SU-DHL-6 (cell line): Measurements from ENCODE around the gene CNTNAP5.

Source experiments
- H2AFZ ChIP-seq: fragments of 200-600 bp; sonication (generic); 2 replicates; pipeline ENCODE4 v1.6.1; 2014; ENCODE audit warnings: low read depth, mild to moderate bottlenecking, moderate library complexity, mixed read lengths, antibody characterized with exemption, low read length; ENCODE audit not compliant: severe bottlenecking
- H3F3A ChIP-seq: fragments of 200-600 bp; shearing (Covaris generic); 2 replicates; pipeline ENCODE4 v1.6.0; 2016; ENCODE audit warnings: antibody characterized with exemption, mild to moderate bottlenecking; ENCODE audit not compliant: insufficient read depth
- H3K27ac ChIP-seq: fragments of 200-600 bp; sonication (generic); 2 replicates; pipeline ENCODE4 v1.5.1; 2016; ENCODE audit warnings: low read depth, mild to moderate bottlenecking, low read length, moderate library complexity, mixed read lengths
- H3K27me3 ChIP-seq: fragments of 200-600 bp; sonication (generic), shearing (Covaris generic); 2 replicates; pipeline ENCODE4 v1.6.0; 2014; ENCODE audit warnings: mild to moderate bottlenecking, low read length
- H3K36me3 ChIP-seq: fragments of 200-600 bp; sonication (generic); 2 replicates; pipeline ENCODE4 v1.6.1; 2014; ENCODE audit warnings: mild to moderate bottlenecking, low read length, mixed read lengths
- H3K4me2 ChIP-seq: fragments of 300-600, 200-600 bp; shearing (Covaris generic), sonication (generic); 2 replicates; pipeline ENCODE4 v1.6.0; 2014; ENCODE audit warnings: low read length, low read depth, mild to moderate bottlenecking; ENCODE audit not compliant: poor library complexity, severe bottlenecking
- H3K4me3 ChIP-seq: fragments of 200-600 bp; sonication (generic); 2 replicates; pipeline ENCODE4 v1.5.1; 2014; ENCODE audit warnings: antibody characterized with exemption, low read length, mild to moderate bottlenecking, mixed read lengths; ENCODE audit not compliant: insufficient read depth, poor library complexity, severe bottlenecking
- H3K79me2 ChIP-seq: fragments of 200-600 bp; sonication (generic); 2 replicates; pipeline ENCODE4 v1.6.1; 2014; ENCODE audit warnings: mild to moderate bottlenecking, low read length, moderate library complexity; ENCODE audit not compliant: insufficient read depth
- H3K9ac ChIP-seq: fragments of 200-600 bp; sonication (generic); 2 replicates; pipeline ENCODE4 v1.7.0; 2014; ENCODE audit warnings: mild to moderate bottlenecking, low read length
- H3K9me2 ChIP-seq: fragments of 200-600 bp; sonication (generic); replicated peaks from 2 replicates; pipeline ENCODE4 v1.6.1; 2014; ENCODE audit warnings: low read length; ENCODE audit not compliant: insufficient read depth
- H3K9me3 ChIP-seq: fragments of 200-600 bp; sonication (generic); 2 replicates; pipeline ENCODE4 v1.6.1; 2014; ENCODE audit warnings: low read length, mixed read lengths; ENCODE audit not compliant: insufficient read depth
- H4K20me1 ChIP-seq: fragments of 200-600 bp; sonication (generic); 2 replicates; pipeline ENCODE4 v1.6.1; 2014; ENCODE audit warnings: low read depth, mild to moderate bottlenecking, antibody characterized with exemption, low read length, moderate library complexity, mixed read lengths
- CTCF ChIP-seq: fragments of 200-600 bp; sonication (generic); IDR thresholded peaks from one replicate; pipeline ENCODE4 v1.5.1; 2017; ENCODE audit warnings: antibody characterized with exemption, mild to moderate bottlenecking, low read length, moderate library complexity; ENCODE audit not compliant: insufficient read depth, poor library complexity, severe bottlenecking
- EZH2phosphoT487 ChIP-seq: fragments of 200-600 bp; sonication (generic), shearing (Covaris generic); conservative IDR thresholded peaks from 2 replicates; pipeline ENCODE4 v1.6.1; 2018; ENCODE audit warnings: mild to moderate bottlenecking, antibody characterized with exemption, low read length, moderate library complexity, mixed read lengths

CNTNAP5 gene

GRCh38 chr2:124692707-124693106, 667.6 kb downstream of the CNTNAP5 start:
- Histone ChIP-seq H4K20me1 (no peaks in the 10 kb centered on the region), H3K9ac (no peak overlapping the region), H3K4me2 (no peak overlapping the region), H3K27me3 (no peaks in the 10 kb centered on the region), H3K4me3 (no peak overlapping the region), H3K9me3 (0 out of 2 replicates have a peak, but pooled peaks cover 4% of the 10 kb centered on the region), H2AFZ (no peak overlapping the region), H3F3A (no peaks in the 10 kb centered on the region), H3K79me2 (no peaks in the 10 kb centered on the region), H3K27ac (no peak overlapping the region), H3K9me2 (no peaks in the 10 kb centered on the region), H3K36me3 (no peaks in the 10 kb centered on the region)
- no peak for TF ChIP-seq EZH2phosphoT487

GRCh38 chr2:124693156-124693555, 668.1 kb downstream of the CNTNAP5 start:
- no peak for TF ChIP-seq CTCF
- TF ChIP-seq EZH2phosphoT487: no peak
- no peaks in the 10 kb centered on the region for H3K79me2 ChIP-seq

GRCh38 chr2:124698979-124699565, 674.0 kb downstream of the CNTNAP5 start:
- TF ChIP-seq CTCF (no peak), EZH2phosphoT487 (no peak)
- no peaks in the 10 kb centered on the region for H3K9me3 ChIP-seq
- H3K27ac ChIP-seq: no peak overlapping the region
- H3K27me3 ChIP-seq: no peaks in the 10 kb centered on the region
- no peaks in the 10 kb centered on the region for H3F3A ChIP-seq
- H3K9ac ChIP-seq: no peak overlapping the region
- no peak overlapping the region for H2AFZ ChIP-seq
- no peaks in the 10 kb centered on the region for H3K9me2 ChIP-seq
- H3K4me2 ChIP-seq: no peak overlapping the region
- no peaks in the 10 kb centered on the region for H3K79me2 ChIP-seq
- H4K20me1 ChIP-seq: no peaks in the 10 kb centered on the region
- H3K36me3 ChIP-seq: no peaks in the 10 kb centered on the region
- no peak overlapping the region for H3K4me3 ChIP-seq

More at GRCh38 chr2:124693156-124693555, 668.1 kb downstream of the CNTNAP5 start:
- Histone ChIP-seq H3K9ac (no peak overlapping the region), H3K4me2 (no peak overlapping the region), H3K9me3 (0 out of 2 replicates have a peak, but pooled peaks cover 4% of the 10 kb centered on the region), H3K27ac (no peak overlapping the region), H3F3A (no peaks in the 10 kb centered on the region), H3K4me3 (no peak overlapping the region), H3K27me3 (no peaks in the 10 kb centered on the region), H3K36me3 (no peaks in the 10 kb centered on the region), H4K20me1 (no peaks in the 10 kb centered on the region), H3K9me2 (no peaks in the 10 kb centered on the region), H2AFZ (no peak overlapping the region)

- TF ChIP-seq EZH2phosphoT487 (no peak), CTCF (no peak)
- no peaks in the 10 kb centered on the region for H4K20me1 ChIP-seq
Observed at GRCh38 chr2:124702777-124703176, 677.7 kb downstream of the CNTNAP5 start.

More at GRCh38 chr2:124702777-124703176, 677.7 kb downstream of the CNTNAP5 start:
- Histone ChIP-seq H3K36me3 (no peaks in the 10 kb centered on the region), H3K9ac (no peak overlapping the region), H3K4me2 (no peak overlapping the region), H3K27me3 (no peaks in the 10 kb centered on the region), H3K4me3 (no peak overlapping the region), H3K9me2 (no peaks in the 10 kb centered on the region), H3K9me3 (no peaks in the 10 kb centered on the region), H3F3A (no peaks in the 10 kb centered on the region), H3K79me2 (no peaks in the 10 kb centered on the region), H3K27ac (no peak overlapping the region), H2AFZ (no peak overlapping the region)
